PFSK-1 (cell line): ENCODE data around the gene GGA1.

ENCODE experiments used
- POLR2AphosphoS5 ChIP-seq: IDR thresholded peaks from 2 replicates; pipeline ENCODE4 v1.6.1; 2012; ENCODE audit warnings: low read depth, mild to moderate bottlenecking, control low read depth, low read length, moderate library complexity
- SIN3A ChIP-seq: IDR thresholded peaks from 2 replicates; pipeline ENCODE4 v1.6.1; 2012; ENCODE audit warnings: mild to moderate bottlenecking, low read length, moderate library complexity, borderline replicate concordance; ENCODE audit not compliant: insufficient read depth
- TAF1 ChIP-seq: IDR thresholded peaks from 2 replicates; pipeline ENCODE4 v1.6.1; 2012; ENCODE audit warnings: low read length, control low read depth, borderline replicate concordance; ENCODE audit not compliant: insufficient read depth
- TF ChIP-seq, protein P1 (sequence below), 2 experiments: IDR thresholded peaks; 2 replicates each; pipeline versions ENCODE4 v1.6.1 to v1.8.0; 2011 to 2012; ENCODE audit warnings: low read depth in 2 of 2, low read length in 2 of 2, control low read depth in 1 of 2, inconsistent platforms in 1 of 2, mild to moderate bottlenecking in 1 of 2, moderate library complexity in 1 of 2; ENCODE audit not compliant: insufficient read depth in 1 of 2

DNA sequence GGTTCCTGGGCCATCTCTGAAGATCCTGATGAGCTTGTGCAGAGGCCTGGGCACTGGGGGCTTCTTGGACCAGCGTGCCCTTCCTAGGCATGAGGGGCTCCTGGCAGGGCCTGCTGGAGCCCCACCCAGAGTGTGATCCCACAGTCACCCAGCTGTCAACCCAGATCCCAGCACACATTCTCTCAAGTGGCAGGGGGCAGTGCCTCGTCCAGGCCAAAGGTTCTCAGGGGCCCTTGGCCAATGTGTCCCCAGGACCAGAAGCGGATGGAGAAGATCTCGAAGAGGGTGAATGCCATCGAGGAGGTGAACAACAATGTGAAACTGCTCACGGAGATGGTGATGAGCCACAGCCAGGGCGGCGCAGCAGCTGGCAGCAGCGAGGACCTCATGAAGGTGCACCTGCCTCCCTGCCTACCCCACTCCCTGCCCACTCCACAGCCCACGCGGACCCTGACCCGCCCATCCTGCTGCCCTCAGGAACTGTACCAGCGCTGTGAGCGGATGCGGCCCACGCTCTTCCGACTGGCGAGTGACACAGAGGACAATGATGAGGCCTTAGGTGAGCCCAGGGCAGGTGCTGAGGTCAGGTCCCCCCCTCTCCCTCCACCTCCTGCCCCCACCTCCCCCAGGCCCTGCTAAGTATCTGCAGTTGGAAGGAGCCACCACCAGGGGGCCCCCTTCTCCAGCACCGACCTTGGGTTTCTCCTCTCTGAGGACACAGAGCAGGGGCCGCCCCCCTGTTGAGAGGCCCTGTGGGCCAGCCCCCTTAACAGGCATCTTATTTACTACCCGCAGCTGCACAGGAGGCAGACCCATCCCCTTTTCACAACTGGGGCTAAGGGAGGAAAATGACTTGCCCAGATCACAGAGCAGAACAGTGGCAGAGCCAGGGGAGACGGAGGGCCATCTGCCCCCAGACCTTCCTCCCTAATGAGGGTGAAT lies 14.7 kb downstream of the GGA1 start:
- no peak for TF ChIP-seq SIN3A
- TF ChIP-seq POLR2AphosphoS5, result no peak
- no peak for TF ChIP-seq TAF1
- TF ChIP-seq, protein P1, sequence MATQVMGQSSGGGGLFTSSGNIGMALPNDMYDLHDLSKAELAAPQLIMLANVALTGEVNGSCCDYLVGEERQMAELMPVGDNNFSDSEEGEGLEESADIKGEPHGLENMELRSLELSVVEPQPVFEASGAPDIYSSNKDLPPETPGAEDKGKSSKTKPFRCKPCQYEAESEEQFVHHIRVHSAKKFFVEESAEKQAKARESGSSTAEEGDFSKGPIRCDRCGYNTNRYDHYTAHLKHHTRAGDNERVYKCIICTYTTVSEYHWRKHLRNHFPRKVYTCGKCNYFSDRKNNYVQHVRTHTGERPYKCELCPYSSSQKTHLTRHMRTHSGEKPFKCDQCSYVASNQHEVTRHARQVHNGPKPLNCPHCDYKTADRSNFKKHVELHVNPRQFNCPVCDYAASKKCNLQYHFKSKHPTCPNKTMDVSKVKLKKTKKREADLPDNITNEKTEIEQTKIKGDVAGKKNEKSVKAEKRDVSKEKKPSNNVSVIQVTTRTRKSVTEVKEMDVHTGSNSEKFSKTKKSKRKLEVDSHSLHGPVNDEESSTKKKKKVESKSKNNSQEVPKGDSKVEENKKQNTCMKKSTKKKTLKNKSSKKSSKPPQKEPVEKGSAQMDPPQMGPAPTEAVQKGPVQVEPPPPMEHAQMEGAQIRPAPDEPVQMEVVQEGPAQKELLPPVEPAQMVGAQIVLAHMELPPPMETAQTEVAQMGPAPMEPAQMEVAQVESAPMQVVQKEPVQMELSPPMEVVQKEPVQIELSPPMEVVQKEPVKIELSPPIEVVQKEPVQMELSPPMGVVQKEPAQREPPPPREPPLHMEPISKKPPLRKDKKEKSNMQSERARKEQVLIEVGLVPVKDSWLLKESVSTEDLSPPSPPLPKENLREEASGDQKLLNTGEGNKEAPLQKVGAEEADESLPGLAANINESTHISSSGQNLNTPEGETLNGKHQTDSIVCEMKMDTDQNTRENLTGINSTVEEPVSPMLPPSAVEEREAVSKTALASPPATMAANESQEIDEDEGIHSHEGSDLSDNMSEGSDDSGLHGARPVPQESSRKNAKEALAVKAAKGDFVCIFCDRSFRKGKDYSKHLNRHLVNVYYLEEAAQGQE (IDR thresholded peaks at IDR 0.05; ENCODE audit: insufficient read depth in 1 of 2, low read depth in 2 of 2, low read length in 2 of 2), result no peak
